Measurements from ENCODE around the gene ZFR2. TPM values are rescaled to one million over a fixed set of nuclear protein-coding genes. Genes with fewer than 3 reads are reported as not detected.

The ZFR2 gene
- total RNA-seq, 1 experiment from 2014 or later, result not detected

GRCh38 chr19:3790941-3791340, 77.9 kb downstream of the ZFR2 start:
- DNase-seq (ENCODE audit: low read depth), result no peak

- DNase-seq (ENCODE audit: low read depth), result no peak
Observed at GRCh38 chr19:3790209-3790734, 78.6 kb downstream of the ZFR2 start.

DNA sequence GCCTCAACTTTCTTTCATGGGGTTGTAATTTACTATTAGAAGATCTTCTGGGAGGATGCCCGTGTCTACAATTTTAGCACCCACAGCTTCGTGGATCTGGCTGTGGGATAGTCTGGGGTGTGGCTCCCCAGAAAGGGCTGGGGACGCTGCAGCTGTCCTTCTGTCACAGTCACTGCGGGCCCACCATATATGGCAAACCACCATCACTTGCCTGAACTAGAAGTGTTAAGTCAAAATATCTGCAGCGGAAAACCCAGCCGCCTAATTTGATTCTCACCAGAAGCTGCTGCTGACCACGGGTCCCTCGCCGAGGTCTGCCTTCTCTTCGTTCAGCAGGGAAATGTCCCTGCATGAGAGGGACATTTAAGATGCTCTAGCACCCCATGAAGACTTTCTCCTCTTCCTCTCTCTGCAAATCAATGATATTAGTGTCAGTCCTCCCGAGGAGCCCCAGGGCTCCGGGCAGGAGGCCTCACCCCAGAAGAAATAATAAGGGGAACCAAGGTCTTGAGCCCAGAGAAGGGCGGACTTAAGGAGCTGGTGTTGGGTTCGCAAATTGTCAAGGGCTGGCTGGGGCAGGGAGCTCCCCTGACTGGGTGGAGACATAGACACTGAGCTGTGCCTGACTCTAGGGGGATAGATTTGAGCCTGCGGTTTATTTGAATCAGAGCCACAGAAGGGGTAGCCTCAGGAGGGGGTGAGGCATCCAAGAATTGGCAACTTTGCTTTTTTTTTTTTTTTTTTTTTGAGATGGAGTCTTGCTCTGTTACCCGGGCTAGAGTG, 79.7 kb downstream of the ZFR2 start:
- DNase-seq (ENCODE audit: low read depth), result no peak

- DNase-seq (ENCODE audit: low read depth), result no peak
Observed at GRCh38 chr19:3785938-3786824, 82.7 kb downstream of the ZFR2 start, which contains the start of gene MATK. Gene MATK, minus strand, starts transcription at chr19:3786381. Its CDS starts 1,246 bp downstream, at chr19:3785135.

- DNase-seq (ENCODE audit: low read depth), result no peak
Observed at GRCh38 chr19:3785451-3785937, 83.3 kb downstream of the ZFR2 start.

DNA sequence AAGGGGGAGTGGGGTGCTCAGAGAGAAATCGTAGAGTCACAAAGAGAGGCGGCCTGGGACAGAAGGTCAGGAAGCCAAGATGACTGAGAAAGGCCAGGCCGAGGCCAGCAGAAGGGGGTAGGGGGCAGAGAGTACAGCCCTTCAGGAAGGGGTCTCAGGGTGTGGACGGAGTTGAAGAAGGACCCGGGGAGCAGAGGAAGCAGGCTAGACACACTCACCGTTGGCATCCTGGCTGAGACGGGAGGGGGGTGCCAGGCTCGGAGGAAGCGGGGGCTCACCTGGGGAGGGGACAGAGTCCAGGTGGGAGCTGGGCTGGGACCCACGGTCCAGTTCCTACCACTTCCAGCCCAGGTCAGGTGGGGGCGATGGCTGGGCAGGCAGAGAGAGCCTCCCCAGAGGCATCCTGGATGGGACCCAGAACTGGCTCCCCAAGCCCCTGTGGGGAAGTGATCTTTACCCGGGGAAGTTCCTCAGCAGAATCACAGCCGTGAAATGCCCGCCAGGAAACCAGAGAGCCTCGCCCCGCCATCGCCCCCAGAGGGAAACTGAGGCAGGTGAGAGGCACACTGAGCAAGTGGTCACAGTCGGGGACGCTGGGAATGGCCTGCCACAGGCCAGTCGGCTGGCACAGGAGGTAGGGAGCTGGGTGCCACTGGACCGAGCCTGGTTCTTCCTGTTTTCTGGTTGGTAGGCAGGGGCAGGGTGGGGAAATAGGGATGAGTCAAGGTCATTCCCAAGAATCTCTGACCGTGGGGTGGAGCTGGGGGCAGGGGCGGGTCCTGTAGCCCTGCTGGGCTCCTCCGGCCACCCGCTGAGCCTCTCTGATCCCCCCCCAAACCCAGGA, 84.0 kb downstream of the ZFR2 start:
- no peak for DNase-seq (ENCODE audit: low read depth)

DNA sequence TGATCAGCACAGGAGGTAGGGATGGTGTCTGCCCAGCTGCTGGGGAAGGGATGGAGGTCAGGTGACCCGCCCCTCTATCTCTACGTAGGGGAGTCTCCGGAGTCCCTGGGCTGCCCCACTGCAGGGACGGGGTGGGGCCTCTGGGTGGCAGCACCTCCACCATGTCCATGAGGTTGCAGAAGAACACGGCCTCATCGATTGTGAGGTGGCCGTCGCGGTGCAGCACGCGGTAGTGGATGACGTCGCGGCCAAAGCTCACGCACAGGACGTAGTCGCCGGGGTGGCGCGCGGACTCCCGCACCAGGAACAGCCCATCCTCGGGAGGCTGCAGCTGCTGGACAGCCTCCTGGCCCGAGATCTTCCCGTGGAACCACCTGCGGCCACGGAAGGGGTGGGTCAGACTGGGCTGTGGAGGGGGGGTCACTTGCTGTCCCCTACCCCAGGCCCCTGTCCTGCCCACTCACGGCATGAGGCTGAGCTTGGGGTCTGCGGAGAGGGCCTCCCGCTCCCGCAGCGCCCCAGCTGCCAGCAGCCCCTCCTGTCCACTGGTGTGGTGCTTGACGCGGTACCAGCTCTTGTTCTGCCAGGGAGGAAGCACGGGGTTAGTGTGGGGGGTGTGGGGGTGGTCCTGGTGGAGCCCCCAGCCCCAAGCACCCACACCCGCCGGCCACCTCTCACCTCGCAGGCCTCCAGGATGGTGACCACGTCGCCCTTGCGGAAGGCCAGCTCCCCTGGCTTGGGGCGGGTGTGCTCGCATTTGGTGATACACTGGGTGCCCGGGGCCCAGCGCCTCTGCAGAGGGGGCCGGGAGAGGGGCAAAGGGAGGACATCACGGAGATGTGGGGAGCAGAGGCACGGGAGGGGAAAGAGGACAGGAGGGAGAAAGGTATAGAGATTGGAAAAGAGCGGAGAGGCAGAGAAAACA, 84.9 kb downstream of the ZFR2 start:
- DNase-seq (ENCODE audit: low read depth), result no peak

DNA sequence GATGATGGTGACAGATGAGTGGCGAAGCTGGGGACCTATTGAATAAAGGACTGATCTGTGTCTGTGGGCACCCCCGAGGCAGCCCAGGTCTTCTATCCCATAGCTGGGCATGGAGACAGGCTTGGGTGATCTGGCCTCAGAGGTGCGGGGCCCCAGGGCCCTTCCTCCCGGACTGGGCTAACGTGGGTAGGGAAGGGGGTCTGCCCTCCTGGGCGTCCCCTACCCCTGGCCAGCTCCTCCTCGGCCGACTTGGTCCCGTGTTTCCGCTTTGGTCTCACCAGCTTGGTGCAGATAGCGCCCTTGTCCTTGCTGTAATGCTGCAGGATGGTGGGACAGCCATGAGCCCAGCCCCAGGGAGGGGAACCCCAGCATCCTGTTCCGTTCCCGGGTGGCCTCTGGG, 85.9 kb downstream of the ZFR2 start:
- DNase-seq (ENCODE audit: low read depth), result no peak

DNA sequence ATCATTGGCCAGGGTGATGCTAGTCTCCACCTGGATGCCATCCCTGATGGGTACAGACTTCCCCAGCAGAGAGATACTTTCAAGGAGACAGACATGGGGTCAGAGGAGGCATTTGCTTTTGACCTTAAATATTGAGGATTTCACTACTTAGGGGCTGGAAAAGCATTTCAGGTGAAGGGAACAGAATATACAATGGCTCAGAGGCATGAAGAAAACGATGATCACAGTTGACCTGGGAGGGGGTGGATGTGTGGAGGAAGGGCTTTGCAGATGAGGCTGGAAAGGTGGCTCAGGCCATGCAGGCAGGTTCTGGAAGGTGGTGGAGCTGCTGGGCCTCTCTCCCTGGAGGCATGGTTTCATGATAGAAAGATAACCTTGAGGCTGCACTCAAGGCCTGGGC, 86.5 kb downstream of the ZFR2 start:
- no peak for DNase-seq (ENCODE audit: low read depth)

- DNase-seq (ENCODE audit: low read depth), result no peak
Observed at GRCh38 chr19:3781603-3782002, 87.2 kb downstream of the ZFR2 start.

- DNase-seq (ENCODE audit: low read depth), result no peak
Observed at GRCh38 chr19:3780786-3781304, 88.0 kb downstream of the ZFR2 start.

GRCh38 chr19:3778899-3779723, 89.7 kb downstream of the ZFR2 start:
- DNase-seq (ENCODE audit: low read depth), result no peak

- no peak for DNase-seq (ENCODE audit: low read depth)
Observed at GRCh38 chr19:3778104-3778867, 90.6 kb downstream of the ZFR2 start.

DNA sequence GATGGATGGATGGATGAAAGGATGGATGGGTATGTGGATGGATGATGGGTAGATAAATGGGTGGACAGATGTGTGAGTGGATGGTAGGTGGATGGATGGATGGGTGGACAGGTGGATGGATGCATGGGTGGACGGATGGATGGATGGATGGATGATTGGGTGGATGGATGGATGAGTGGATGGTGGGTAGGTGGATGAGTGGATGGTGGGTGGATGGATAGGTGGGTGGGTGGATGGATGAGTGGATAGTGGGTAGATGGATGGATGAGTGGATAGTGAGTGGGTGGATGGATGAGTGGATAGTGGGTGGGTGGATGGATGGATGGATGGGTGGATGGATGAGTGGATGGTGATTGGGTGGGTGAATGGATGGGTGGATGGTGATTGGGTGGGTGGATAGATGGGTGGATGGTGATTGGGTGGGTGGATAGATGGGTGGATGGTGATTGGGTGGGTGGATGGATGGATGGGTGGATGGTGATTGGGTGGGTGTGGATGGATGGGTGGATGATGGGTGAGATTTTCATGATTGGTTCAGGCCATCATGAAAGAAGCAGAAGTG, 92.3 kb downstream of the ZFR2 start:
- DNase-seq (ENCODE audit: low read depth), result no peak

DNA sequence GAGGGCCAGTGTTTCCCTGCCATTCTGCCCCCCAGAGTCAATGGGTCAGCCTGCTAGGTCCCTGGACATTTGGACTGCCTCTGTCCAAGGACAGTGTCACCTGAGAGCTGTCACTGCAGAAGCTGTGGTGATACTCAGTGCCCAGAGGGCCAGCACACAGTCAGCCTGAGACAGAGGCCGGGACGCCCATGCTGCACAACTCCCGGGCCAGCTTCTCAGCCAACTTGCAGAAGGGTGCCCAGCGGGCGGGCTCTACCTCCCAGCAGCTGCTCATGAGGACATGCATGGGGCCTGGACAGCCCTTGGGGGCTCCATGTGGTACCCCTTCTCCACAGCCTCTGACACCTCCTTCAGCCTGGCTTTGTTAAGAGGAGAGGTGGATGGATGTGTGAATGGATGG, 93.0 kb downstream of the ZFR2 start:
- no peak for DNase-seq (ENCODE audit: low read depth)

- no peak for DNase-seq (ENCODE audit: low read depth)
Observed at GRCh38 chr19:3775374-3775711, 93.5 kb downstream of the ZFR2 start.

DNA sequence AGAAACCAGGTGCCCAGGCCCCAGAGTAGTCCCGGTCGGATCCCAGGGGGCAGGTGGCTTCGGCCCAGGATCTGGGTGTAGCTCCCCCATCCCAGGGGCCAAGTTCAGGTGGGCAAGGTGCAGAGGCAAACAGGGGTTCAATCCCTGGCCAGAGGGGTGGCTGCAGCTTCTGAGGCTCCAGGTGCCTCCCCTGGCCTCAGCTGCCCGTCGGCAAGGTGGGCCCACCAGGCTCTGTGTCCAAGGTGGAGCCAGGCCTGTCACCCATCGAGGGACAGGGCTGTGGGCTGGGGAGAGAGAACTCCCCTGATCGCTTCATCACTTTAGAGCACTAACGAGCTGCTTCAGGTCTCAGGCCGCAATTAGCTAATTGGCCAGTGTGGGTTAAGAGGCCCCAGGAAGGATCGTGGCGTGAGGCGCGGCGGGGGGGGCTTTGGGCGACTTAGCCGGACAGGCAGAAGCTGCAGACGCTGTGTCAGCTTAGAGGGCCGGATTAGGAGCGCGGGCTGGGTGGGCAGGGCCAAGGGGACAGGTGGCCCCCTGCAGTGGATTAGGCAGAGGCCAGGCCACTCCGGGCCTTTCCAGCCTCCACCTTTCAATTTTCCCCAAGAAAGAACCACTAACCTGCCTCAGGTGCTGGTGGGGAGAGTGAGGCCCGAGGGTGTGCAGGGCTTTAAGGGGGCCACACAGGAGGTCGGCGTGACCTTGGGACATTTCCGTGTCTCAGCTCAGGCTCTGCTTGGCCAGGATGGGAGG, 94.0 kb downstream of the ZFR2 start:
- DNase-seq (ENCODE audit: low read depth), result no peak

Measured in M059J (cell line).